Ovary (tissue), 3 donors: Measurements from ENCODE around the gene TMEM184A.

ENCODE experiments used
- POLR2A ChIP-seq: fragments of 450-650 bp; IDR thresholded peaks from one replicate; pipeline ENCODE4 v1.6.1; 2017; ENCODE audit warnings: antibody characterized with exemption, mild to moderate bottlenecking, moderate library complexity
- TF ChIP-seq, protein P1 (sequence below), 3 donors: fragments of 450-650 bp in 2 of 3; fragments of 200-600 bp in 1 of 3; IDR thresholded peaks; one replicate each; pipeline versions ENCODE4 v1.5.1 to v1.8.0; 2016 to 2022; ENCODE audit warnings: antibody characterized with exemption in 3 of 3, mild to moderate bottlenecking in 1 of 3
- donor health status: DM: no; HTN: no; CAD: no.

DNA sequence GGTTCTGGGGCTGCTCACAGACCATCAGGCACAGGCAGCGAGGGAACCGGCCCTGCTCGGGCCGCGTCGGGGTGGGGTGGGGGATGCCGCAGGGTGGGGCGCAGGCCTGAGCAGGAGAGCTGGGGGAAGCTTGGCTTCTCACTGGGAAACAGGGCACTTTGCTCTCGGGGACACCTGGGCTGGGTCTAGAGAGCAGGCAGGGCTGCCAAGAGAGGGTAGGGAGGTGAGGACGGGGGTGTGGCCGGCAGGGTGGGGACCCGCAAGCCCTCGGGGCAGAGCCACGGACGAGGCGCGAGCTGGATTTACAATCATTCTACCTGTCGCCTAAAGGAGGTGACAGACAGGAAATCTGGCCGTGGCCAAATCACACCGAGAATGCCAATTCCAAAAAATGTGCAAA lies 62.9 kb downstream of the TMEM184A start:
- TF ChIP-seq, protein P1, sequence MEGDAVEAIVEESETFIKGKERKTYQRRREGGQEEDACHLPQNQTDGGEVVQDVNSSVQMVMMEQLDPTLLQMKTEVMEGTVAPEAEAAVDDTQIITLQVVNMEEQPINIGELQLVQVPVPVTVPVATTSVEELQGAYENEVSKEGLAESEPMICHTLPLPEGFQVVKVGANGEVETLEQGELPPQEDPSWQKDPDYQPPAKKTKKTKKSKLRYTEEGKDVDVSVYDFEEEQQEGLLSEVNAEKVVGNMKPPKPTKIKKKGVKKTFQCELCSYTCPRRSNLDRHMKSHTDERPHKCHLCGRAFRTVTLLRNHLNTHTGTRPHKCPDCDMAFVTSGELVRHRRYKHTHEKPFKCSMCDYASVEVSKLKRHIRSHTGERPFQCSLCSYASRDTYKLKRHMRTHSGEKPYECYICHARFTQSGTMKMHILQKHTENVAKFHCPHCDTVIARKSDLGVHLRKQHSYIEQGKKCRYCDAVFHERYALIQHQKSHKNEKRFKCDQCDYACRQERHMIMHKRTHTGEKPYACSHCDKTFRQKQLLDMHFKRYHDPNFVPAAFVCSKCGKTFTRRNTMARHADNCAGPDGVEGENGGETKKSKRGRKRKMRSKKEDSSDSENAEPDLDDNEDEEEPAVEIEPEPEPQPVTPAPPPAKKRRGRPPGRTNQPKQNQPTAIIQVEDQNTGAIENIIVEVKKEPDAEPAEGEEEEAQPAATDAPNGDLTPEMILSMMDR (IDR thresholded peaks at IDR 0.05), result no peak
- TF ChIP-seq POLR2A, result no peak
